IMR-90 (cell line): ENCODE measurements around the gene HHIPL1. TPM values are rescaled to one million over a fixed set of nuclear protein-coding genes. Genes with fewer than 3 reads are reported as not detected.

Experiments
- ATAC-seq: fragments of 200-7000 bp; cut with Tn5 transposase; 2 replicates; pipeline ENCODE4 v1.9.1; 2020; ENCODE audit warnings: low read depth, mild to moderate bottlenecking, moderate library complexity
- BruUV-seq: library from RNA; stranded (reverse); fragments of 400-500 nt; replicated peaks from 2 replicates; lab custom pipeline; 2021; lab: Mats Ljungman, UMichigan
- CTCF ChIA-PET: fragments of 300-600 bp; formaldehyde crosslinking; extraction: SDS; loops from one replicate; lab custom pipeline; 2021; ENCODE audit warnings: antibody characterized with exemption; lab: Yijun Ruan, JAX
- POLR2A ChIA-PET: fragments of 300-600 bp; sonication (Branson Sonifier 250); formaldehyde crosslinking; loops from one replicate; lab custom pipeline; 2022; ENCODE audit warnings: antibody characterized with exemption; ENCODE audit not compliant: unreplicated experiment; lab: Charles Lee
- DNase-seq: peaks from one replicate; pipeline ENCODE4 v3.0.0; 2013
- H2AFZ ChIP-seq: replicated peaks from 2 replicates; pipeline ENCODE3; 2013; ENCODE audit warnings: low read length, mild to moderate bottlenecking; ENCODE audit not compliant: poor library complexity
- H2AK5ac ChIP-seq: 2 replicates; pipeline ENCODE4 v1.6.1; 2013; ENCODE audit warnings: low read depth, low read length, inconsistent platforms
- H2AK9ac ChIP-seq: replicated peaks from 2 replicates; pipeline ENCODE3; 2013; ENCODE audit warnings: mild to moderate bottlenecking, low read depth, low read length, moderate library complexity; ENCODE audit not compliant: poor library complexity
- H2BK120ac ChIP-seq: 2 replicates; pipeline ENCODE4 v1.6.1; 2013; ENCODE audit warnings: low read depth, low read length, inconsistent platforms
- H2BK15ac ChIP-seq: 3 replicates; pipeline ENCODE4 v1.6.1; 2013; ENCODE audit warnings: low read depth, low read length, inconsistent platforms
- H2BK20ac ChIP-seq: 2 replicates; pipeline ENCODE4 v1.6.1; 2013; ENCODE audit warnings: low read depth, mild to moderate bottlenecking, inconsistent platforms, low read length, moderate library complexity
- H2BK5ac ChIP-seq: 2 replicates; pipeline ENCODE4 v1.6.1; 2013; ENCODE audit warnings: mild to moderate bottlenecking, low read depth, low read length, inconsistent platforms; ENCODE audit not compliant: poor library complexity, severe bottlenecking
- H3K14ac ChIP-seq: replicated peaks from 2 replicates; pipeline ENCODE4 v1.6.1; 2013; ENCODE audit warnings: low read depth, low read length, inconsistent platforms
- H3K18ac ChIP-seq: 2 replicates; pipeline ENCODE4 v1.6.1; 2013; ENCODE audit warnings: low read depth, low read length, control low read depth
- H3K23ac ChIP-seq: 2 replicates; pipeline ENCODE4 v1.6.1; 2013; ENCODE audit warnings: low read depth, low read length, inconsistent platforms
- H3K27ac ChIP-seq: 2 replicates; pipeline ENCODE4 v1.5.1; 2013; ENCODE audit warnings: mild to moderate bottlenecking, control low read depth, low read length; ENCODE audit not compliant: insufficient read depth
- H3K27me3 ChIP-seq: 2 replicates; pipeline ENCODE4 v1.6.1; 2013; ENCODE audit warnings: low read length; ENCODE audit not compliant: control insufficient read depth, insufficient read depth
- H3K36me3 ChIP-seq: 2 replicates; pipeline ENCODE4 v1.6.1; 2013; ENCODE audit warnings: low read length, mixed read lengths; ENCODE audit not compliant: control insufficient read depth, insufficient read depth
- H3K4ac ChIP-seq: 2 replicates; pipeline ENCODE4 v1.6.1; 2013; ENCODE audit warnings: low read depth, low read length, inconsistent platforms
- H3K4me1 ChIP-seq: 2 replicates; pipeline ENCODE4 v1.6.1; 2013; ENCODE audit warnings: low read length, mixed read lengths; ENCODE audit not compliant: control insufficient read depth, insufficient read depth
- H3K4me2 ChIP-seq: 2 replicates; pipeline ENCODE4 v1.6.1; 2013; ENCODE audit warnings: low read depth, mild to moderate bottlenecking, control low read depth, low read length, moderate library complexity
- H3K4me3 ChIP-seq: 2 replicates; pipeline ENCODE4 v1.5.1; 2013; ENCODE audit warnings: low read depth, mild to moderate bottlenecking, control low read depth, low read length, moderate library complexity; ENCODE audit not compliant: insufficient read depth
- H3K56ac ChIP-seq: 2 replicates; pipeline ENCODE4 v1.6.1; 2013; ENCODE audit warnings: low read length, inconsistent platforms; ENCODE audit not compliant: insufficient read depth; ENCODE audit errors: extremely low read depth
- H3K79me1 ChIP-seq, 2 experiments: 2 replicates each; pipeline ENCODE4 v1.6.1; 2013; ENCODE audit warnings: low read length in 2 of 2, inconsistent platforms in 1 of 2, low read depth in 1 of 2
- H3K9ac ChIP-seq: 2 replicates; pipeline ENCODE4 v1.6.1; 2013; ENCODE audit warnings: low read depth, low read length, control low read depth
- H3K9me1 ChIP-seq: 2 replicates; pipeline ENCODE4 v1.6.1; 2013; ENCODE audit warnings: low read length, inconsistent platforms; ENCODE audit not compliant: insufficient read depth
- H3K9me3 ChIP-seq: 2 replicates; pipeline ENCODE4 v1.6.1; 2013; ENCODE audit warnings: low read length; ENCODE audit not compliant: control insufficient read depth, insufficient read depth
- H4K20me1 ChIP-seq: 2 replicates; pipeline ENCODE4 v1.6.1; 2013; ENCODE audit warnings: low read length, inconsistent platforms; ENCODE audit not compliant: insufficient read depth
- H4K5ac ChIP-seq: 2 replicates; pipeline ENCODE4 v1.6.1; 2013; ENCODE audit warnings: mild to moderate bottlenecking, low read depth, low read length, control low read depth
- H4K8ac ChIP-seq, 2 experiments: 2 replicates each; pipeline ENCODE4 v1.6.1; 2013; ENCODE audit warnings: low read depth in 2 of 2, low read length in 2 of 2, control low read depth in 1 of 2, inconsistent platforms in 1 of 2
- H4K91ac ChIP-seq: 2 replicates; pipeline ENCODE4 v1.6.1; 2013; ENCODE audit warnings: low read depth, low read length, inconsistent platforms; ENCODE audit not compliant: insufficient read depth
- BHLHE40 ChIP-seq: fragments of 150-350 bp; IDR thresholded peaks from 2 replicates; pipeline ENCODE4 v1.6.1; 2016; ENCODE audit warnings: mild to moderate bottlenecking, low read depth, low read length
- CEBPB ChIP-seq: IDR thresholded peaks from 2 replicates; pipeline ENCODE4 v1.6.1; 2012; ENCODE audit warnings: low read depth, low read length, improper control_type of control experiment
- CHD1 ChIP-seq: IDR thresholded peaks from 2 replicates; pipeline ENCODE4 v1.6.1; 2012; ENCODE audit warnings: low read depth, low read length, improper control_type of control experiment
- FOS ChIP-seq: fragments of 150-350 bp; IDR thresholded peaks from 2 replicates; pipeline ENCODE4 v1.6.1; 2016; ENCODE audit warnings: low read depth, low read length
- MAFK ChIP-seq: IDR thresholded peaks from 2 replicates; pipeline ENCODE4 v1.6.1; 2012; ENCODE audit warnings: low read depth, low read length, improper control_type of control experiment
- MAZ ChIP-seq: IDR thresholded peaks from 2 replicates; pipeline ENCODE4 v1.6.1; 2012; ENCODE audit warnings: low read depth, mild to moderate bottlenecking, low read length, improper control_type of control experiment, moderate library complexity, borderline replicate concordance
- MXI1 ChIP-seq: IDR thresholded peaks from 2 replicates; pipeline ENCODE4 v1.6.1; 2012; ENCODE audit warnings: low read depth, mild to moderate bottlenecking, low read length, moderate library complexity, borderline replicate concordance
- NFE2L2 ChIP-seq: fragments of 150-350 bp; IDR thresholded peaks from 2 replicates; pipeline ENCODE4 v1.6.1; 2016; ENCODE audit warnings: low read depth, mild to moderate bottlenecking, low read length
- POLR2A ChIP-seq: IDR thresholded peaks from 2 replicates; pipeline ENCODE4 v1.6.1; 2012; ENCODE audit warnings: mild to moderate bottlenecking, low read depth, low read length
- RAD21 ChIP-seq: IDR thresholded peaks from 2 replicates; pipeline ENCODE4 v1.6.1; 2012; ENCODE audit warnings: low read length, improper control_type of control experiment
- RCOR1 ChIP-seq: IDR thresholded peaks from 2 replicates; pipeline ENCODE4 v1.6.1; 2012; ENCODE audit warnings: mild to moderate bottlenecking, low read length, improper control_type of control experiment; ENCODE audit not compliant: insufficient replicate concordance
- RFX5 ChIP-seq: IDR thresholded peaks from 2 replicates; pipeline ENCODE4 v1.8.0; 2012; ENCODE audit warnings: low read depth, mild to moderate bottlenecking, low read length, moderate library complexity
- SMC3 ChIP-seq: fragments of 150-350 bp; IDR thresholded peaks from 2 replicates; pipeline ENCODE4 v1.6.1; 2016; ENCODE audit warnings: low read depth, mild to moderate bottlenecking, antibody characterized with exemption, low read length, moderate library complexity
- WGBS, 2 experiments: methylation state at CpG; one replicate each; pipeline versions ENCODE4 v1.1.5 to v1.1.7; 2013; ENCODE audit warnings: missing lambda C conversion rate in 2 of 2; ENCODE audit not compliant: insufficient read length in 1 of 2; ENCODE audit errors: extremely low coverage in 2 of 2; 5-methylcytosine and 5-hydroxymethylcytosine counted together
- dilution Hi-C: fragments of 300-500 bp; cut with HindIII; formaldehyde crosslinking; loops from one replicate; pipeline ENCODE4 v1.14.3; 2018; ENCODE audit warnings: low sequenced_read_pairs; ENCODE audit not compliant: unreplicated experiment
- in situ Hi-C: fragments of 300-500 bp; cut with MboI; formaldehyde crosslinking; loops from 3 replicates; pipeline ENCODE4 v1.14.3; 2019; ENCODE audit warnings: low sequenced_read_pairs, inconsistent platforms, mixed read lengths
- intact Hi-C: fragments of 100-400 bp; cut with micrococcal nuclease; formaldehyde crosslinking; loops from 2 replicates; pipeline ENCODE4 v1.10.0; 2022
- polyA plus RNA-seq, 3 experiments: library from polyadenylated mRNA; depleted of rRNA; stranded (reverse); fragments of >200 nt; gene quantifications; 2 replicates each; pipeline ENCODE4 v1.2.3, GENCODE V29; 2012; ENCODE audit warnings: low replicate concordance in 1 of 3
- total RNA-seq: library from RNA; depleted of rRNA; stranded (reverse); fragments of >200 nt; gene quantifications from 2 replicates; pipeline ENCODE4 v1.2.3, GENCODE V29; 2012
- TF ChIP-seq, protein P1 (sequence below): conservative IDR thresholded peaks from 2 replicates; pipeline ENCODE4 v1.5.1; 2012; ENCODE audit warnings: mild to moderate bottlenecking, low read depth, low read length, improper control_type of control experiment
- TF ChIP-seq, protein P2 (sequence below): fragments of 150-350 bp; IDR thresholded peaks from 2 replicates; pipeline ENCODE4 v1.6.1; 2016; ENCODE audit warnings: low read depth, mild to moderate bottlenecking, low read length, moderate library complexity, borderline replicate concordance
- TF ChIP-seq, protein P3 (sequence below): fragments of 150-350 bp; IDR thresholded peaks from 2 replicates; pipeline ENCODE4 v1.6.1; 2017; ENCODE audit warnings: mild to moderate bottlenecking, antibody characterized with exemption, low read length, low read depth

The HHIPL1 gene
- total and polyA plus RNA-seq, 2 of the 4 experiments (the other 2 are of a cell fraction): 0.65 to 0.72 TPM

DNA sequence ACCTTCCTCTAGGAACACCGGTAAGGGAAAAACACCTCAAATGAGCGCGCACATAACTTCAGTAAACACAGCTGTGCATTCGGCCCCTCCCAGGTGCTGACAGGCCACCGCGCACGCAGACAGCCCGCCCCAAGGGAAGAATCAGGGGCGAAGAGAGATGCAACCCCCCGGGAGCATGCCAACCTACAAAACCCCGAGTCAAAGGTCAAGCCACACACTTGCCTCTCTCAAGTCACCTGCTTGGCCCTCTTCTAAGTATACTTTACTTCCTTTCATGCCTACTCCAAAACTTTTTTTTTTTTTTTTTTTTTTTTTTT lies 36.9 kb downstream of the HHIPL1 start:
- Histone ChIP-seq H2AFZ (no peak overlapping the region), H3K9me3 (peaks cover 18% of the 10 kb centered on the region), H2BK5ac (no peak overlapping the region), H3K9ac (no peak overlapping the region), H3K27me3 (peaks cover 17% of the 10 kb centered on the region), H2BK120ac (no peak overlapping the region), H2AK5ac (no peak overlapping the region), H3K27ac (no peak overlapping the region), H4K5ac (no peak overlapping the region), H2AK9ac (no peak overlapping the region), H3K14ac (no peak overlapping the region), H3K23ac (no peak overlapping the region), H4K91ac (no peak overlapping the region), H3K18ac (no peak overlapping the region), H4K20me1 (no peaks in the 10 kb centered on the region), H3K36me3 (no peaks in the 10 kb centered on the region), H3K9me1 (no peaks in the 10 kb centered on the region), H3K79me1 (no peaks in the 10 kb centered on the region; a peak in 1 of 4 replicates), H3K4me1 (peaks cover 8% of the 10 kb centered on the region), H3K4ac (no peak overlapping the region), H3K4me3 (no peak overlapping the region), H3K4me2 (no peak overlapping the region), H2BK15ac (no peak overlapping the region), H2BK20ac (no peak overlapping the region), H3K56ac (no peak overlapping the region), H4K8ac (no peak overlapping the region)
- intact Hi-C loops (loop anchor here (1.0 to 5.0 kb wide), 4 partner anchors 112 to 265 kb away; partner anchors contain the start of gene EML1), dilution Hi-C loops (no loop called here), in situ Hi-C loops (loop anchor here (5.0 kb wide), 1 partner anchor 201 kb away; no protein-coding TSS in a partner anchor)
- ChIA-PET CTCF (no interaction called here), POLR2A (no interaction called here)
- ATAC-seq: no peak
- no CpG with 5 or more reads among the region's 11 CpGs for WGBS, 2 experiments
- TF ChIP-seq NFE2L2 (no peak), MXI1 (no peak), SMC3 (no peak), FOS (no peak), MAZ (no peak), CEBPB (no peak), RCOR1 (no peak), BHLHE40 (no peak), POLR2A (no peak), RFX5 (no peak), MAFK (no peak), RAD21 (no peak), CHD1 (no peak)
- TF ChIP-seq, protein P1, sequence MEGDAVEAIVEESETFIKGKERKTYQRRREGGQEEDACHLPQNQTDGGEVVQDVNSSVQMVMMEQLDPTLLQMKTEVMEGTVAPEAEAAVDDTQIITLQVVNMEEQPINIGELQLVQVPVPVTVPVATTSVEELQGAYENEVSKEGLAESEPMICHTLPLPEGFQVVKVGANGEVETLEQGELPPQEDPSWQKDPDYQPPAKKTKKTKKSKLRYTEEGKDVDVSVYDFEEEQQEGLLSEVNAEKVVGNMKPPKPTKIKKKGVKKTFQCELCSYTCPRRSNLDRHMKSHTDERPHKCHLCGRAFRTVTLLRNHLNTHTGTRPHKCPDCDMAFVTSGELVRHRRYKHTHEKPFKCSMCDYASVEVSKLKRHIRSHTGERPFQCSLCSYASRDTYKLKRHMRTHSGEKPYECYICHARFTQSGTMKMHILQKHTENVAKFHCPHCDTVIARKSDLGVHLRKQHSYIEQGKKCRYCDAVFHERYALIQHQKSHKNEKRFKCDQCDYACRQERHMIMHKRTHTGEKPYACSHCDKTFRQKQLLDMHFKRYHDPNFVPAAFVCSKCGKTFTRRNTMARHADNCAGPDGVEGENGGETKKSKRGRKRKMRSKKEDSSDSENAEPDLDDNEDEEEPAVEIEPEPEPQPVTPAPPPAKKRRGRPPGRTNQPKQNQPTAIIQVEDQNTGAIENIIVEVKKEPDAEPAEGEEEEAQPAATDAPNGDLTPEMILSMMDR: no peak
- TF ChIP-seq, protein P2, sequence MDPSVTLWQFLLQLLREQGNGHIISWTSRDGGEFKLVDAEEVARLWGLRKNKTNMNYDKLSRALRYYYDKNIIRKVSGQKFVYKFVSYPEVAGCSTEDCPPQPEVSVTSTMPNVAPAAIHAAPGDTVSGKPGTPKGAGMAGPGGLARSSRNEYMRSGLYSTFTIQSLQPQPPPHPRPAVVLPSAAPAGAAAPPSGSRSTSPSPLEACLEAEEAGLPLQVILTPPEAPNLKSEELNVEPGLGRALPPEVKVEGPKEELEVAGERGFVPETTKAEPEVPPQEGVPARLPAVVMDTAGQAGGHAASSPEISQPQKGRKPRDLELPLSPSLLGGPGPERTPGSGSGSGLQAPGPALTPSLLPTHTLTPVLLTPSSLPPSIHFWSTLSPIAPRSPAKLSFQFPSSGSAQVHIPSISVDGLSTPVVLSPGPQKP: no peak
- TF ChIP-seq, protein P3, sequence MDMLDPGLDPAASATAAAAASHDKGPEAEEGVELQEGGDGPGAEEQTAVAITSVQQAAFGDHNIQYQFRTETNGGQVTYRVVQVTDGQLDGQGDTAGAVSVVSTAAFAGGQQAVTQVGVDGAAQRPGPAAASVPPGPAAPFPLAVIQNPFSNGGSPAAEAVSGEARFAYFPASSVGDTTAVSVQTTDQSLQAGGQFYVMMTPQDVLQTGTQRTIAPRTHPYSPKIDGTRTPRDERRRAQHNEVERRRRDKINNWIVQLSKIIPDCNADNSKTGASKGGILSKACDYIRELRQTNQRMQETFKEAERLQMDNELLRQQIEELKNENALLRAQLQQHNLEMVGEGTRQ: no peak
- DNase-seq: no peak
- no TSS peak for BruUV-seq
